IMR-90 (cell line): ENCODE data around the gene CECR2. TPM values are rescaled to one million over a fixed set of nuclear protein-coding genes. Genes with fewer than 3 reads are reported as not detected.

Source experiments
- ATAC-seq: fragments of 200-7000 bp; cut with Tn5 transposase; 2 replicates; pipeline ENCODE4 v1.9.1; 2020; ENCODE audit warnings: low read depth, mild to moderate bottlenecking, moderate library complexity
- BruUV-seq: library from RNA; stranded (reverse); fragments of 400-500 nt; replicated peaks from 2 replicates; lab custom pipeline; 2021; lab: Mats Ljungman, UMichigan
- CTCF ChIA-PET: fragments of 300-600 bp; formaldehyde crosslinking; extraction: SDS; loops from one replicate; lab custom pipeline; 2021; ENCODE audit warnings: antibody characterized with exemption; lab: Yijun Ruan, JAX
- POLR2A ChIA-PET: fragments of 300-600 bp; sonication (Branson Sonifier 250); formaldehyde crosslinking; loops from one replicate; lab custom pipeline; 2022; ENCODE audit warnings: antibody characterized with exemption; ENCODE audit not compliant: unreplicated experiment; lab: Charles Lee
- DNase-seq: peaks from one replicate; pipeline ENCODE4 v3.0.0; 2013
- H2AFZ ChIP-seq: replicated peaks from 2 replicates; pipeline ENCODE3; 2013; ENCODE audit warnings: low read length, mild to moderate bottlenecking; ENCODE audit not compliant: poor library complexity
- H2AK5ac ChIP-seq: 2 replicates; pipeline ENCODE4 v1.6.1; 2013; ENCODE audit warnings: low read depth, low read length, inconsistent platforms
- H2AK9ac ChIP-seq: replicated peaks from 2 replicates; pipeline ENCODE3; 2013; ENCODE audit warnings: mild to moderate bottlenecking, low read depth, low read length, moderate library complexity; ENCODE audit not compliant: poor library complexity
- H2BK120ac ChIP-seq: 2 replicates; pipeline ENCODE4 v1.6.1; 2013; ENCODE audit warnings: low read depth, low read length, inconsistent platforms
- H2BK15ac ChIP-seq: 3 replicates; pipeline ENCODE4 v1.6.1; 2013; ENCODE audit warnings: low read depth, low read length, inconsistent platforms
- H2BK20ac ChIP-seq: 2 replicates; pipeline ENCODE4 v1.6.1; 2013; ENCODE audit warnings: low read depth, mild to moderate bottlenecking, inconsistent platforms, low read length, moderate library complexity
- H2BK5ac ChIP-seq: 2 replicates; pipeline ENCODE4 v1.6.1; 2013; ENCODE audit warnings: mild to moderate bottlenecking, low read depth, low read length, inconsistent platforms; ENCODE audit not compliant: poor library complexity, severe bottlenecking
- H3K14ac ChIP-seq: replicated peaks from 2 replicates; pipeline ENCODE4 v1.6.1; 2013; ENCODE audit warnings: low read depth, low read length, inconsistent platforms
- H3K18ac ChIP-seq: 2 replicates; pipeline ENCODE4 v1.6.1; 2013; ENCODE audit warnings: low read depth, low read length, control low read depth
- H3K23ac ChIP-seq: 2 replicates; pipeline ENCODE4 v1.6.1; 2013; ENCODE audit warnings: low read depth, low read length, inconsistent platforms
- H3K27ac ChIP-seq: 2 replicates; pipeline ENCODE4 v1.5.1; 2013; ENCODE audit warnings: mild to moderate bottlenecking, control low read depth, low read length; ENCODE audit not compliant: insufficient read depth
- H3K27me3 ChIP-seq: 2 replicates; pipeline ENCODE4 v1.6.1; 2013; ENCODE audit warnings: low read length; ENCODE audit not compliant: control insufficient read depth, insufficient read depth
- H3K36me3 ChIP-seq: 2 replicates; pipeline ENCODE4 v1.6.1; 2013; ENCODE audit warnings: low read length, mixed read lengths; ENCODE audit not compliant: control insufficient read depth, insufficient read depth
- H3K4ac ChIP-seq: 2 replicates; pipeline ENCODE4 v1.6.1; 2013; ENCODE audit warnings: low read depth, low read length, inconsistent platforms
- H3K4me1 ChIP-seq: 2 replicates; pipeline ENCODE4 v1.6.1; 2013; ENCODE audit warnings: low read length, mixed read lengths; ENCODE audit not compliant: control insufficient read depth, insufficient read depth
- H3K4me2 ChIP-seq: 2 replicates; pipeline ENCODE4 v1.6.1; 2013; ENCODE audit warnings: low read depth, mild to moderate bottlenecking, control low read depth, low read length, moderate library complexity
- H3K4me3 ChIP-seq: 2 replicates; pipeline ENCODE4 v1.5.1; 2013; ENCODE audit warnings: low read depth, mild to moderate bottlenecking, control low read depth, low read length, moderate library complexity; ENCODE audit not compliant: insufficient read depth
- H3K56ac ChIP-seq: 2 replicates; pipeline ENCODE4 v1.6.1; 2013; ENCODE audit warnings: low read length, inconsistent platforms; ENCODE audit not compliant: insufficient read depth; ENCODE audit errors: extremely low read depth
- H3K79me1 ChIP-seq, 2 experiments: 2 replicates each; pipeline ENCODE4 v1.6.1; 2013; ENCODE audit warnings: low read length in 2 of 2, inconsistent platforms in 1 of 2, low read depth in 1 of 2
- H3K9ac ChIP-seq: 2 replicates; pipeline ENCODE4 v1.6.1; 2013; ENCODE audit warnings: low read depth, low read length, control low read depth
- H3K9me1 ChIP-seq: 2 replicates; pipeline ENCODE4 v1.6.1; 2013; ENCODE audit warnings: low read length, inconsistent platforms; ENCODE audit not compliant: insufficient read depth
- H3K9me3 ChIP-seq: 2 replicates; pipeline ENCODE4 v1.6.1; 2013; ENCODE audit warnings: low read length; ENCODE audit not compliant: control insufficient read depth, insufficient read depth
- H4K20me1 ChIP-seq: 2 replicates; pipeline ENCODE4 v1.6.1; 2013; ENCODE audit warnings: low read length, inconsistent platforms; ENCODE audit not compliant: insufficient read depth
- H4K5ac ChIP-seq: 2 replicates; pipeline ENCODE4 v1.6.1; 2013; ENCODE audit warnings: mild to moderate bottlenecking, low read depth, low read length, control low read depth
- H4K8ac ChIP-seq, 2 experiments: 2 replicates each; pipeline ENCODE4 v1.6.1; 2013; ENCODE audit warnings: low read depth in 2 of 2, low read length in 2 of 2, control low read depth in 1 of 2, inconsistent platforms in 1 of 2
- H4K91ac ChIP-seq: 2 replicates; pipeline ENCODE4 v1.6.1; 2013; ENCODE audit warnings: low read depth, low read length, inconsistent platforms; ENCODE audit not compliant: insufficient read depth
- BHLHE40 ChIP-seq: fragments of 150-350 bp; IDR thresholded peaks from 2 replicates; pipeline ENCODE4 v1.6.1; 2016; ENCODE audit warnings: mild to moderate bottlenecking, low read depth, low read length
- CEBPB ChIP-seq: IDR thresholded peaks from 2 replicates; pipeline ENCODE4 v1.6.1; 2012; ENCODE audit warnings: low read depth, low read length, improper control_type of control experiment
- CHD1 ChIP-seq: IDR thresholded peaks from 2 replicates; pipeline ENCODE4 v1.6.1; 2012; ENCODE audit warnings: low read depth, low read length, improper control_type of control experiment
- CTCF ChIP-seq: conservative IDR thresholded peaks from 2 replicates; pipeline ENCODE4 v1.5.1; 2012; ENCODE audit warnings: mild to moderate bottlenecking, low read depth, low read length, improper control_type of control experiment
- ELK1 ChIP-seq: fragments of 150-350 bp; IDR thresholded peaks from 2 replicates; pipeline ENCODE4 v1.6.1; 2016; ENCODE audit warnings: low read depth, mild to moderate bottlenecking, low read length, moderate library complexity, borderline replicate concordance
- FOS ChIP-seq: fragments of 150-350 bp; IDR thresholded peaks from 2 replicates; pipeline ENCODE4 v1.6.1; 2016; ENCODE audit warnings: low read depth, low read length
- MAFK ChIP-seq: IDR thresholded peaks from 2 replicates; pipeline ENCODE4 v1.6.1; 2012; ENCODE audit warnings: low read depth, low read length, improper control_type of control experiment
- MAZ ChIP-seq: IDR thresholded peaks from 2 replicates; pipeline ENCODE4 v1.6.1; 2012; ENCODE audit warnings: low read depth, mild to moderate bottlenecking, low read length, improper control_type of control experiment, moderate library complexity, borderline replicate concordance
- MXI1 ChIP-seq: IDR thresholded peaks from 2 replicates; pipeline ENCODE4 v1.6.1; 2012; ENCODE audit warnings: low read depth, mild to moderate bottlenecking, low read length, moderate library complexity, borderline replicate concordance
- NFE2L2 ChIP-seq: fragments of 150-350 bp; IDR thresholded peaks from 2 replicates; pipeline ENCODE4 v1.6.1; 2016; ENCODE audit warnings: low read depth, mild to moderate bottlenecking, low read length
- POLR2A ChIP-seq: IDR thresholded peaks from 2 replicates; pipeline ENCODE4 v1.6.1; 2012; ENCODE audit warnings: mild to moderate bottlenecking, low read depth, low read length
- RAD21 ChIP-seq: IDR thresholded peaks from 2 replicates; pipeline ENCODE4 v1.6.1; 2012; ENCODE audit warnings: low read length, improper control_type of control experiment
- RCOR1 ChIP-seq: IDR thresholded peaks from 2 replicates; pipeline ENCODE4 v1.6.1; 2012; ENCODE audit warnings: mild to moderate bottlenecking, low read length, improper control_type of control experiment; ENCODE audit not compliant: insufficient replicate concordance
- RFX5 ChIP-seq: IDR thresholded peaks from 2 replicates; pipeline ENCODE4 v1.8.0; 2012; ENCODE audit warnings: low read depth, mild to moderate bottlenecking, low read length, moderate library complexity
- SMC3 ChIP-seq: fragments of 150-350 bp; IDR thresholded peaks from 2 replicates; pipeline ENCODE4 v1.6.1; 2016; ENCODE audit warnings: low read depth, mild to moderate bottlenecking, antibody characterized with exemption, low read length, moderate library complexity
- USF2 ChIP-seq: fragments of 150-350 bp; IDR thresholded peaks from 2 replicates; pipeline ENCODE4 v1.6.1; 2017; ENCODE audit warnings: mild to moderate bottlenecking, antibody characterized with exemption, low read length, low read depth
- WGBS, 2 experiments: methylation state at CpG; one replicate each; pipeline versions ENCODE4 v1.1.5 to v1.1.7; 2013; ENCODE audit warnings: missing lambda C conversion rate in 2 of 2; ENCODE audit not compliant: insufficient read length in 1 of 2; ENCODE audit errors: extremely low coverage in 2 of 2; 5-methylcytosine and 5-hydroxymethylcytosine counted together
- dilution Hi-C: fragments of 300-500 bp; cut with HindIII; formaldehyde crosslinking; loops from one replicate; pipeline ENCODE4 v1.14.3; 2018; ENCODE audit warnings: low sequenced_read_pairs; ENCODE audit not compliant: unreplicated experiment
- in situ Hi-C: fragments of 300-500 bp; cut with MboI; formaldehyde crosslinking; loops from 3 replicates; pipeline ENCODE4 v1.14.3; 2019; ENCODE audit warnings: low sequenced_read_pairs, inconsistent platforms, mixed read lengths
- intact Hi-C: fragments of 100-400 bp; cut with micrococcal nuclease; formaldehyde crosslinking; loops from 2 replicates; pipeline ENCODE4 v1.10.0; 2022
- polyA plus RNA-seq, 3 experiments: library from polyadenylated mRNA; depleted of rRNA; stranded (reverse); fragments of >200 nt; gene quantifications; 2 replicates each; pipeline ENCODE4 v1.2.3, GENCODE V29; 2012; ENCODE audit warnings: low replicate concordance in 1 of 3
- total RNA-seq: library from RNA; depleted of rRNA; stranded (reverse); fragments of >200 nt; gene quantifications from 2 replicates; pipeline ENCODE4 v1.2.3, GENCODE V29; 2012

The CECR2 gene
- total and polyA plus RNA-seq, 2 of the 4 experiments (the other 2 are of a cell fraction) = under 0.01 TPM; not detected in 1

DNA sequence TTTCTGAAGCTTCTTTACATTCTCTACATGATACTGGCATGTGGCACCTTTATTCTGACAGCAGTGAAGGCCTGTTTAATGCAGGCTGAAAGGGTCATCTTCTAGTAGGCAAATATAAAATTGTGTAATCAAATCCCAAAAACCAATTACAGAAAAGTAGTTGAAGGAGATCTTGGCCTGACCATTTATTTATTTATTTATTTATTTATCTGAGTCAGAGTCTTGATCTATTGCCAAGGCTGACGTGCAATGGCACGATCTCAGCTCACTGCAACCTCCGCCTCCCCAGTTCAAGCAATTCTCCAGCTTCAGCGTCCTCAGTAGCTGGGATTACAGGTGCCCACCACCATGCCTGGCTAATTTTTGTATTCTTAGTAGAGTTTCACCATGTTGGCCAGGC, 22.7 kb upstream of the CECR2 start:
- CTCF ChIA-PET = no interaction called here
- no peak overlapping the region for H3K27ac ChIP-seq
- ATAC-seq = no peak

More for the DNA sequence above, 22.7 kb upstream of the CECR2 start:
- H4K5ac ChIP-seq = no peak overlapping the region
- H3K9me3 ChIP-seq = no peaks in the 10 kb centered on the region; the same call in 1 of the 2 replicates
- dilution Hi-C loops (no loop called here), intact Hi-C loops (no loop called here), in situ Hi-C loops (no loop called here)
- H3K18ac ChIP-seq = no peak overlapping the region
- H3K4me2 ChIP-seq = no peak overlapping the region
- BruUV-seq = no TSS peak
- no peaks in the 10 kb centered on the region for H3K27me3 ChIP-seq
- H4K8ac ChIP-seq = no peak overlapping the region
- H3K14ac ChIP-seq = no peak overlapping the region
- no peak overlapping the region for H3K4ac ChIP-seq
- no peak overlapping the region for H2BK5ac ChIP-seq
- no peak overlapping the region for H3K9ac ChIP-seq
- H3K36me3 ChIP-seq = no peaks in the 10 kb centered on the region
- H3K23ac ChIP-seq = no peak overlapping the region
- DNase-seq = no peak
- H3K9me1 ChIP-seq = no peaks in the 10 kb centered on the region
- no peaks in the 10 kb centered on the region for H3K79me1 ChIP-seq
- no peak overlapping the region for H3K56ac ChIP-seq
- H2BK120ac ChIP-seq = no peak overlapping the region
- no peak overlapping the region for H2BK20ac ChIP-seq
- H2AK9ac ChIP-seq = no peak overlapping the region
- no peaks in the 10 kb centered on the region for H4K20me1 ChIP-seq
- no peak overlapping the region for H4K91ac ChIP-seq
- no peaks in the 10 kb centered on the region for H3K4me1 ChIP-seq
- POLR2A ChIA-PET = no interaction called here
- no peak overlapping the region for H2AFZ ChIP-seq
- no peak overlapping the region for H2BK15ac ChIP-seq
- no CpG with 5 or more reads among the region's 4 CpGs for WGBS, 2 experiments
- H3K4me3 ChIP-seq = no peak overlapping the region
- H2AK5ac ChIP-seq = no peak overlapping the region
- TF ChIP-seq MAFK (no peak), RFX5 (no peak), ELK1 (no peak), MAZ (no peak), CEBPB (no peak), CTCF (no peak), NFE2L2 (no peak), MXI1 (no peak), CHD1 (no peak), POLR2A (no peak), BHLHE40 (no peak), RAD21 (no peak), FOS (no peak), SMC3 (no peak), RCOR1 (no peak), USF2 (no peak)
